Psoas muscle (tissue), 8 donors: ENCODE measurements around the gene CALCOCO1. TPM values are rescaled to one million over a fixed set of nuclear protein-coding genes. Genes with fewer than 3 reads are reported as not detected.

Experiments used
- ATAC-seq, 4 donors: fragments of 200-7000 bp; cut with Tn5 transposase; one replicate each; pipeline ENCODE4 v1.9.1; 2020; ENCODE audit warnings: moderate library complexity in 3 of 4, mild to moderate bottlenecking in 2 of 4
- DNase-seq, 2 donors: peaks; one replicate each; pipeline ENCODE4 v3.0.0-alpha.2; 2020
- H3K27ac ChIP-seq: fragments of 200-600 bp; one replicate; pipeline ENCODE4 v1.8.0; 2022
- H3K27me3 ChIP-seq, 3 donors: fragments of 200-600 bp in 1 of 3; one replicate each; pipeline versions ENCODE4 v1.6.1 to v1.8.0; 2013 to 2022; ENCODE audit warnings: low read length in 2 of 3, mild to moderate bottlenecking in 2 of 3, moderate library complexity in 1 of 3; ENCODE audit not compliant: insufficient read depth in 3 of 3
- H3K36me3 ChIP-seq, 2 donors: fragments of 200-600 bp in 1 of 2; one replicate each; pipeline versions ENCODE4 v1.6.1 to v1.8.0; 2013 to 2022; ENCODE audit warnings: low read depth in 1 of 2, mild to moderate bottlenecking in 1 of 2, moderate library complexity in 1 of 2; ENCODE audit not compliant: insufficient read depth in 1 of 2
- H3K4me1 ChIP-seq: fragments of 200-600 bp; one replicate; pipeline ENCODE4 v1.8.0; 2022
- H3K4me3 ChIP-seq: fragments of 200-600 bp; one replicate; pipeline ENCODE4 v1.8.0; 2022; ENCODE audit warnings: mild to moderate bottlenecking
- H3K9me3 ChIP-seq: fragments of 200-600 bp; one replicate; pipeline ENCODE4 v1.8.0; 2022
- WGBS, 3 donors: extraction: QIAGEN DNeasy Blood & Tissue Kit; methylation state at CpG; one replicate each; pipeline versions ENCODE4 v1.1.6 to v1.1.7; 2013; 5-methylcytosine and 5-hydroxymethylcytosine counted together
- intact Hi-C, 2 donors: fragments of 100-400 bp; cut with DNase I; formaldehyde crosslinking; loops; one replicate each; pipeline versions ENCODE4 v1.11.0 to v1.14.2; 2022
- polyA plus RNA-seq, 3 donors: library from polyadenylated mRNA; stranded (reverse); fragments of 200-250 nt; gene quantifications; one replicate each; pipeline ENCODE4 v1.2.3, GENCODE V29; 2013
- total RNA-seq, 4 donors: library from RNA; stranded (reverse); fragmentation: NEBNext Ultra II Directional in 2 of 4; extraction: Animal tissue kit (Norgen Biotek cat#: 25700) in 2 of 4; gene quantifications; one replicate each; pipeline versions ENCODE4 v1.2.1 to v1.2.4, GENCODE V29; 2021 to 2023
- TF ChIP-seq, protein P1 (sequence below): fragments of 200-600 bp; IDR thresholded peaks from one replicate; pipeline ENCODE4 v1.8.0; 2022; ENCODE audit warnings: antibody characterized with exemption
- donor health status: healthy with polysubstance abuse.
- donor health status: DM: no; HTN: no; CAD: no; lungs with moderate emphysema.
- donor health status: Bipolar disorder and iron deficiency.
- donor health status: healthy.
- donor health status: DM: yes; HTN: yes; CAD: no.
- donor health status: DM: no; HTN: no; CAD: no.
- donor health status: DM: no; HTN: no; CAD: no.
- donor health status: DM: yes; HTN: yes; CAD: no.

Gene CALCOCO1
- total and polyA plus RNA-seq, 7 donors: 41.1 to 255 (median 180) TPM

DNA sequence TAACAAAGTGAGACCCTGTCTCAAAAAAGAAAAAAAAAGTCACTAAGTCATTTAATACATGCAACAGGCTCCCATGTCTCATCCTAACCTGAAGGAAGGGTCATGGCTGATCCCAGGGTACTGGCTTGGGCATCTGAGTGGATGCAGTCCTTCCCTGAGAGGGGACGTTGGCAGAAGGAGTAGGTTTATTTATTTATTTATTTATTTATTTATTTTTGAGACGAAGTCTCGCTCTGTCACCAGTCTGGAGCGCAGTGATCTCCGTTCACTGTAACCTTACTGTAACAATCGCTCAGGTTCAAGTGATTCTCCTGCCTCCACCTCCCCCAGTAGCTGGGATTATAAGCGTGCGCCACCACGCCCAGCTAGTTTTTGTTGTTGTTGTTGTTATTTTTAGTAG lies 7.2 kb upstream of the CALCOCO1 start:
- Histone ChIP-seq H3K36me3 (no peaks in the 10 kb centered on the region), H3K4me1 (peaks cover 7% of the 10 kb centered on the region), H3K27ac (no peak overlapping the region), H3K9me3 (no peaks in the 10 kb centered on the region), H3K4me3 (no peak overlapping the region), H3K27me3 (no peaks in the 10 kb centered on the region)
- TF ChIP-seq, protein P1, sequence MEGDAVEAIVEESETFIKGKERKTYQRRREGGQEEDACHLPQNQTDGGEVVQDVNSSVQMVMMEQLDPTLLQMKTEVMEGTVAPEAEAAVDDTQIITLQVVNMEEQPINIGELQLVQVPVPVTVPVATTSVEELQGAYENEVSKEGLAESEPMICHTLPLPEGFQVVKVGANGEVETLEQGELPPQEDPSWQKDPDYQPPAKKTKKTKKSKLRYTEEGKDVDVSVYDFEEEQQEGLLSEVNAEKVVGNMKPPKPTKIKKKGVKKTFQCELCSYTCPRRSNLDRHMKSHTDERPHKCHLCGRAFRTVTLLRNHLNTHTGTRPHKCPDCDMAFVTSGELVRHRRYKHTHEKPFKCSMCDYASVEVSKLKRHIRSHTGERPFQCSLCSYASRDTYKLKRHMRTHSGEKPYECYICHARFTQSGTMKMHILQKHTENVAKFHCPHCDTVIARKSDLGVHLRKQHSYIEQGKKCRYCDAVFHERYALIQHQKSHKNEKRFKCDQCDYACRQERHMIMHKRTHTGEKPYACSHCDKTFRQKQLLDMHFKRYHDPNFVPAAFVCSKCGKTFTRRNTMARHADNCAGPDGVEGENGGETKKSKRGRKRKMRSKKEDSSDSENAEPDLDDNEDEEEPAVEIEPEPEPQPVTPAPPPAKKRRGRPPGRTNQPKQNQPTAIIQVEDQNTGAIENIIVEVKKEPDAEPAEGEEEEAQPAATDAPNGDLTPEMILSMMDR: no peak
- intact Hi-C loops: no loop called here
- ATAC-seq (no peak), DNase-seq (no peak)
- WGBS, 3 donors: 92 to 94% (median 94%) methylated on average over 9 of the region's 9 CpGs

DNA sequence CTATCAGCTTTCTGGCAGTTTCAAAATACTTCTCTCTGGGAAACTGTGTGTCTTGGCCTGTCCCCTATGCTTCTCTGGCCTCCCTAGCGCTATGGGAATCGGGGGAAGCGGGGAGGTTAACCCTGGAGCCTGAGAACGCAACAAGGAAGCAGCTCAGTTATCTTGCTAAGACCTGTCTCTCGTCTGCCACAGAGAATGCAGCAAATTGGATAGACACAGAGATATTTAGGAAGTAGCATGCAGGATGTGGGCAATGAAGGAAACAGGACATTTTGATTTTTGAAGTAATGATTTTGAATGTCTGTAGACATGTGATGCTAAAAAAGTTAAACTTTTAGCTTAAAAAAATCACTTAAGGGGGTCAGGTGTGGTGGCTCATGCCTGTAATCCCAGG lies 6.6 kb upstream of the CALCOCO1 start:
- 69 to 77% (median 71%) methylated on average over 5 of the region's 5 CpGs for WGBS, 3 donors
- Histone ChIP-seq H3K27me3 (no peaks in the 10 kb centered on the region), H3K9me3 (no peaks in the 10 kb centered on the region), H3K4me1 (peaks cover 7% of the 10 kb centered on the region), H3K27ac (no peak overlapping the region), H3K36me3 (no peaks in the 10 kb centered on the region), H3K4me3 (no peak overlapping the region)
- TF ChIP-seq, protein P1: no peak
- ATAC-seq (no peak), DNase-seq (no peak)
- intact Hi-C loops: no loop called here

DNA sequence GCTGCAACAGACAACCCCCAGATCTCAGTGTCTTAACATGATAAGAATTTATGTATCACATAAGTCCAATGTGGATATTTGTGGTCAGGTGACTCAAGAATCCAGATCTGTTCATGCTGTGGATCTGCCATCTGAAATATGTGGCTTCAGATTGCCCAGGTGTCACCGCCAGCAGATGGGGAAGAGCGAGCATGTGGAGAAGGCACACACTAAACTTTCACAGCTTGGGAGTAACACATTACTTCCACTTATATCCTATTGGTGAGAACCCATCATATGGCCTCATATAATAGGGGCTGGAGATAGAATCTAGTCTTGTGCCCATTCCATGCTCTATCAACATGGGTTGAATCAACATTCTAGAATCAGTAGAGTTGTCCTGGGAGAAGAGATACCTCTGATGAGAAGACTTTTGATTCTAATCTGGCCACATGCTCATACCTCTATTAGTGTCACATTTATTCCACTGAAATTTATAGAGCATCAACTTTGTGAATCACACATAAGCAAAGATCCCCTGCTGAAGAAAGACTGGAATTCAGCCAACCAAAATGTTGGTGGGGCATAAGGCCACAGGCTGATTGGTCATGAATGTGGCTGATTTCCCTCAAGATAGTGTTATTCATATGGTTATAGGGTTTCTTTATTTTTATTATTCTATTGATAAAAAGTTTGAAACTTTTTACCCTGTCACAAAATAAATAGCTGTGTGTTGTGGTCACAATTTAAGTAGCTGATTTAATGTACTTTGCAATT lies 6.0 kb upstream of the CALCOCO1 start:
- intact Hi-C loops: no loop called here
- Histone ChIP-seq H3K4me1 (peaks cover 7% of the 10 kb centered on the region), H3K27ac (no peak overlapping the region), H3K27me3 (no peaks in the 10 kb centered on the region), H3K9me3 (no peaks in the 10 kb centered on the region), H3K36me3 (no peaks in the 10 kb centered on the region), H3K4me3 (no peak overlapping the region)
- WGBS, 3 donors: 70 to 86% (median 79%) methylated on average over 2 of the region's 2 CpGs
- no peak for DNase-seq
- TF ChIP-seq, protein P1: no peak
- no peak for ATAC-seq

DNA sequence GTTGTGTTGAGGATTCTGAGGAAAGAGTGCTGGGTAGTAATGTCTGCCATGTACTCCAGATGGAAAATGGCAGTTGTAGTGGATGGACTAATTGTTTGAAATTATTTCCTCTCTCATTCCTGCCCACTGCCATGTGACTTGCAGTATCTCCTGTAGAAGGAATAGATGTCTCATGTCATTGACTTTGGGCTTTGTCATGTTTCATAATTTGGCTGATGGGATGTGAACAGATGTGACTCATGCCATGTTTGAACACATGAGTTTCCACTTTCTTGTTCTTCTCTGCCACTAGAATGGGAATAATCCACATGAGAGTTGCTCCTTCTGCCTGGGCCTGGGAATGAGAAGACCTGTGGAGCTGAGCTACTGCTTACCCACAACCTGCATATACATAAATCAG lies 2.4 kb upstream of the CALCOCO1 start:
- DNase-seq: no peak

More for the DNA sequence above, 2.4 kb upstream of the CALCOCO1 start:
- Histone ChIP-seq H3K27me3 (no peaks in the 10 kb centered on the region), H3K36me3 (peaks cover 0 to 8% of the 10 kb centered on the region in 2 donors), H3K4me3 (no peak overlapping the region), H3K27ac (no peak overlapping the region), H3K4me1 (peaks cover 14% of the 10 kb centered on the region), H3K9me3 (no peaks in the 10 kb centered on the region)
- TF ChIP-seq, protein P1: no peak
- ATAC-seq: no peak
- intact Hi-C loops: no loop called here
